Measurements from ENCODE around the gene GTPBP4. TPM values are rescaled to one million over a fixed set of nuclear protein-coding genes. Genes with fewer than 3 reads are reported as not detected.
A peak's percentile ranks its signal among the peaks of the same experiment; 100 is the strongest.

Gene GTPBP4
- polyA plus RNA-seq (2013, experiment 1 of 2; ENCODE audit: insufficient read length) = 69.9 TPM
- polyA plus RNA-seq (2013, experiment 2 of 2; ENCODE audit: insufficient read length) = 72.7 TPM

DNA sequence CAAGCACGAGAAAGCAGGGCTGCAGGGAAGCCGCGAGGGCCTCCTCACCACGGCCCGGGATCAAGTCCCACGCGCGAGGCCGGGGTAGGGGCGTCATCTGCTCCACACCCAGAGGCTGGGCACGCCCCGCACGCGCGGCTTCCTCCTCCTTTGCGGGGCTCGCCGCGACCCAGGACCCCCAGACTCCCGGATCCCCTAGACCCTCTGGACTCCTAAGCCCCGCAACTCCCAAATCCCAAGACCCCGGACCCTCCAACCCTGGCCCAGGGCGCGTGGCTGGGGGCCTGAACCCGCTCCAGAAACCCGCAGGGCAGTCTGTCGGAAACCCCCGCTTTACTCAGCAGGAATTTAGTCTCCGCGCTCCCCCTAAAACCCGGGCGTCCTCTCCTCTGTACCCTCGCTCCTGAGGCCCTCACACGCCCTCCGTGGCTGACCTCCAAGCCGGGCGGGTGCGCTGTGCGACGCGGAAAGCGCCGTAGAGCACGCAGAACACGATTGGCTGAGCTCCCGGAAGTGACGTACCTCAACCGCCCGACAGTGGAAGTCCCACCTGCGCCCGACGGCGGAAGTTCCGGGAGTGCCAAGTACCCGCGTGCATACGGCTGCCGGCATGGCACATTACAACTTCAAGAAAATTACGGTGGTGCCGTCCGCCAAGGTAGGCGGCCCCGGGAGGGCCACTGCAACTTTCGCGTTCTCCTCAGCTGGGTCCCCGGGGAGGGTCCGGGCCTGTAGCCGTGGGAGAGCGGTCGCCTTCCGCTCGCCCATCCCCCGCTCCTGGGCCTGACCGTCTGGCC lies at the start of gene GTPBP4:
GTPBP4 (plus strand) TSS at position 565 of the 797 bp plus-strand sequence; CDS start at position 611, 46 bp downstream.
- DNase-seq = peak; percentile 98

DNA sequence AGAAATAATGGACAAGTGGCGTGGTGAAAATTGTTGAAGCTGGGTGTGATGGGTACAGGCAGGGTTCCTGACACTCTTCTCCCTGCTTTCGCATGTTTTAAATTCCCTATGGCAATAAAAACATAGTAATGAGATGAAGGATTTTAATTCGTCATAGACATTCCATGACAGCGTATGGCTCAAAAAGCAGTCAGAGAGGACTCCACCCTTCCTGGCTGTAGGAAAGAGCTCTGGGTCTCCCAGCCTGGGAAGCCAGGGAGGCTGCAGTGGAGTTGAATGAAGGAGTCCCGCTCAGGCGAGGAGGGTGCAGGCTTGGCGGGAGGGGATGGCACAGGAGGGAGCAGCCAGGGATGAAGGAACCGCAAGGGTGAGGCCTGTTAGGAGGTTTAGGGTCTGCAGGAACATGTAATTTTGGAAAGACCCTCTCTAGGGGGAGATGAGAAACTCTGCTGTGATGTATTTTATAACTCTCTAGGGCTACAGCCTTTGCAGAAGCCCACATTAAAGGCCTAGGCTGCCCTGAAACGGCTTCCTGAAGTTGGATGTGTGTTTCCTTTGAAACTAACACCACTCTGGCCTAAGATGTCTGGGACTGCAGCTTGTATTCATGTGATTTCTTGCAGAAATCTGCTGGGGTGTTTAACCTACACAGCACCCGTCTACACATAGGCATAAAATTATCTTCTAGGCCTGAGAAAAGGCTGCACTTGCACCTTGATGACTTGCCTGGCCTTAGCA lies 49.1 kb upstream of the GTPBP4 start:
- DNase-seq = peak; percentile 36

DNA sequence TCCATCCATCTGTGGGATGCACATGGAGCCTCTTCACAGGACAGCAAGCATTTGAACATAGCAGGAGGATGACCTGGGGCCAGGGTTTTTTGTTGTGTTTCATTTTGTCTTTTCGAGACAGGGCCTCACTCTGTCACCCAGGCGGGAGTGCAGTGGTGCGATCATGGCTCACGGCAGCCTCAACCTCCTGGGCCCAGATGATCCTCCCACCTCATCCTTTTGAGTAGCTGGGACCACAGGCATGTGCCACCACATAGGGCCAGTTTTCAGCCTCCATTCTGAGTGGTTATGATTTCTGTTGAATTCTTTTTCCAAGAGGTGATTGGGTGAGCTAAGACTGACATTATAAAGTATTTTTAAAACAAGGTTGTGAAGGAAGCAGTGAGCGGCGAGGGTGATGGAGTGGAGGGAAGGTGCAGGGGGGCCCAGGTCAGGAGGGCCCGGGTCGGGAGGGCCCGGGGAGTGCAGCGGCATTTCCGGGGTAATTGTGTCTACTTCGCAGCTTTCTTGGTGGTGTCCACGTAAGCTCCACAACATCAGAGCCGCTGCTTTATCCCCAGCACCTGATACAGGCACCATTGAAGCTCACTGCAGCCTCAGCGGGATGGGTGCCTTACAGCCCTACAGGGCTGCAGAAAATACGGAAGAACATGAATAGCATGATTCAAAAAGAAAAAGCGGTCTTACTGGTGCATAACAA lies 44.8 kb upstream of the GTPBP4 start:
- DNase-seq = no peak

- peak; percentile 54 for DNase-seq
Observed at GRCh38 chr10:944034-944831, 44.0 kb upstream of the GTPBP4 start.

DNA sequence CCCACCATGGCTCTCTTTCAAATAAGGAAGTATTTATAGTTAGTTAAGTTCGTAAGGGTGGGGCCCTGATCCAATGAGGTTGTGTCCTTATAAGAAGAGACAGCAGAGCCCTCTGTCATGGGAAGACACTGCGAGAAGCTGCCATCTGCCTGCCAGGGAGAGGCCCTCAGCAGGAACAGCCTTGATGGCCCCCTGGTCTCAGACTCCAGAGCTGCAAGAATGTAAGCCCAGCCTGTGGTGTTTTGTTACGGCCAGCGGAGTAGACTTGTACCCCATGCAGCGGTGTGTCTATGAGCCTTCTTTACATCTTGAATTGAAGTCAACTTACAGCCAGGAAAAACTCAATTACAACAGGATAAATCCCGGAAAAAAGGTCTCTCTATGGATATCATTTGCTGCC lies 42.5 kb upstream of the GTPBP4 start:
- DNase-seq = no peak

DNA sequence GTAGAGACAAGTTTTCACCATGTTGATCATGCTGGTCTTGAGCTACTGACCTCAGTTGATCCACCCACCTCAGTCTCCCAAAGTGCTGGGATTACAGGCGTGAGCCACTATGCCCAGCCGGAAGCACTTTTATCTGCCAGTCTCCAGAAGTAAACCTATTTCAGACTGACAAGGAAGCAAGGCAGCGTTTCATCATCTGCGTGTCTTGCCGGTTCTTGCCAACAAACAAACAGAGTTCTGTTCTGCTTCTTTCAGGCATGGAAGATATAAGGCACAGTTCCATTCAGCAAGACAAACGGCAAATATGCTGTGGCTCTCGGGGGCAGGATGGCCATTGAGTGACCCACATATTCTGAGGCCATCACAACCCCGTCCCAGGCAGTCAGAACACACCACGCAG lies 41.2 kb upstream of the GTPBP4 start:
- DNase-seq = no peak

GRCh38 chr10:947881-948280 lies 40.4 kb upstream of the GTPBP4 start:
- DNase-seq = no peak

- DNase-seq = no peak
Observed at GRCh38 chr10:948347-948746, 39.9 kb upstream of the GTPBP4 start.

DNA sequence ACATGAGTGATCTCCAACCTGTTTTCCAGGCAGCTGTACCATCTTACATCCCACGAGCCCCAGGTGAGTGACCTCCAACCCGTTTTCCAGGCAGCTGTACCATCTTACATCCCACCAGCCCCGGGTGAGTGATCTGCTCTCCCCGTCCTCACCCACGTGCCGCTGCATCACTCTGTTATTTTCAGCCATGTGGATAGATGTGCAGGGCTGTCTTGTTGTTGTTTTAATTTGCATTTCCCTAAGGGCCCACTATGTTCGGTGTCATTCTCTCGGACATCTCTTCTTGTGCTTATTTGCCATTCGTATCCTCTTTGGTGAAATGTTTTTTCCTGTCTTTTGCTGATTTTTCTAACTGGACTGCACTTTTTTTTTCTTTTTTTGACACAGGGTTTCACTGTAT lies 38.8 kb upstream of the GTPBP4 start:
- DNase-seq = no peak

- no peak for DNase-seq
Observed at GRCh38 chr10:953836-954235, 34.4 kb upstream of the GTPBP4 start.

DNA sequence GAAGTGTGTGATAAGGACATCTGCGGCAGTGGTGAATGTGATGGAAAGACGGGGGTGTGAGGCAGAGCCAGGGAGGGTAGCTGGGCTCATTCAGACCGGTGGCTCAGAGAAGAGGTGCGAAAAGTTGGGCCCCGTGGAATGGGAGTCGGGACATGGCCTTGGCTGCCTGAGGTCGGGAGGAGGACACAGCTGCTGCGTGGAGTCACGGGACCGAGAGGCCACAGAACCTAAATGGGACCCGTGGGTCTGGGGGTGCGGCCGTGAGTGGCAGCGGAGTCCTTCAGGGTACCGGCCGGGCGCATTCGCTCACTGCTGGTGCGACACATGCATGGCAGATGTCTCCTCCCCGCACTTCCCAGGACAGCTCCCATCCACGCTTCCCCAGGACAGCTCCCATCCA lies 33.8 kb upstream of the GTPBP4 start:
- DNase-seq = no peak

- DNase-seq = no peak
Observed at GRCh38 chr10:955127-955819, 33.0 kb upstream of the GTPBP4 start.

- DNase-seq = no peak
Observed at GRCh38 chr10:955820-956217, 32.4 kb upstream of the GTPBP4 start.

- no peak for DNase-seq
Observed at GRCh38 chr10:958106-958505, 30.1 kb upstream of the GTPBP4 start.

DNA sequence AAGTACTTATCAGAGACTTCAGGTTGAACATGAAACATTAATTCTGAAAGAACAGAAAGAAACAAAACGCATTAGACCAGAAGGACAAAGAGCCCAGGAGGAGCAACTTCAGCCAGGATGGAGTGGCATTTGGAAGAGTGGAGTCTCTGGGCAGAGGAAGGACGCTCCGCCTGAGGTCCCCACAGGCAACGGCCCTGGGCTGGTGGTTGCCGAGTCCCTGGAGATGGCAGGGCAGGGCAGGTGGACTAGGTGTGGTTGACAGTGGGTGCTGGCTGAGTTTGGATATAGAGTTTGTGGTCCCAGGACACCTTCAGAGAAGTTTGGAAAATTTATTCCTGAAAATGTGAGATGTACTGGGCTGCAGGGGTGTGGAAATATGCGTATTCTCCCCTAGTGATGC lies 29.4 kb upstream of the GTPBP4 start:
- no peak for DNase-seq

DNA sequence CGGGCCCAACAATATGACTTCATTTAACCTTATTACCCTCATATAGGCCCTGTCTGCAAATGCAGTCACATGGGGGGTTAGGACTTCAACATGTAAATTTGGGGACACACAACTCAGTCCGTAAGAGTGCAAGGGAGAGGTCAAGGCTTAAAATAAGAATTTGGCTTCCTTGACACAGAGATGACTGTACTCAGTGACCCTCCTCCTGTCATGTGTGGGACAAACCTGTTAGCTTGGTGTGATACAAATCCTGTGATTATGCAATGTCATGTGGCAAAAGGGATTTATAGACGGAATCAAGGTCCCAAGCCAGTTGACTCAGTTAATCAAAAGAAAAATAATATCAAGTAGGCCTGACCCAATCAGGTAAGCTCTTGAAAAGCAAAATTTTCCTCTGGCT lies 25.9 kb upstream of the GTPBP4 start:
- DNase-seq = no peak

GRCh38 chr10:963186-963585 lies 25.0 kb upstream of the GTPBP4 start:
- no peak for DNase-seq

DNA sequence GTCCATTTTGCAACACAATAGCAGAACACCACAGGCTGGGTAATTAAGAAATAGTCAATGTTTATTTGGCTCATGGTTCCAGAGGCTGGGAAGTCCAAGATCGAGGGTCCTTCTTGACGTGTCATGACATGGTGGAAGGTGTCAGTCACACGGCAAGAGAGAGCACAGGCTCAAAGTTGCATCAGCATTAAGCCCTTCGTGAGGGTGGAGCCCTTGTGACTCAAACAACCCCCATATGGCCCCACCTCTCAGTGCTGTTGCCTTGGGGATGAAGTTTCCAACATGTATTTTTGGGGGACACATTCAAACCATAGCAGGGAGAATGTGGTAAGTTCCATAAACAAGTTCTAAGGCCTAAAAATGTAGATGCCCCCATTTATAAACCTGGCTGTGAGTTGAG lies 24.6 kb upstream of the GTPBP4 start:
- no peak for DNase-seq

GRCh38 chr10:964321-964987 lies 23.8 kb upstream of the GTPBP4 start:
- peak; percentile 38 for DNase-seq

- DNase-seq = no peak
Observed at GRCh38 chr10:964988-965417, 23.2 kb upstream of the GTPBP4 start.

All from fibroblast of skin of scalp (primary cell).